ENCODE results near the gene HOXA13. TPM values are rescaled to one million over a fixed set of nuclear protein-coding genes. Genes with fewer than 3 reads are reported as not detected.

Gene HOXA13
- total RNA-seq, 8 experiments from 2014 or later, result 0.09 to 2.4 (median 0.18) TPM; not detected in 3

- WGBS, 10 experiments, result 22 to 100% (median 95%) methylated on average over 2 to 26 of the region's 35 CpGs; no CpG with 5 or more reads in 2 of the 10 experiments
- H3K4me3 ChIP-seq, result no peak overlapping the region
- in situ Hi-C loops (cut with MboI; ENCODE audit: low pct_unique_long_range_greater_than_20kb in 2 of 9, low sequenced_read_pairs in 9 of 9, unreplicated experiment in 9 of 9), result loop anchor here in 5 of 9 experiments (5.0 to 25.0 kb wide), 4 partner anchors 461 to 1296 kb away; no protein-coding TSS in a partner anchor
- ATAC-seq (replicated peaks in 6 of 8), result no peak
- H3K27ac ChIP-seq, result no peak overlapping the region
- peaks cover 5 to 13% of the 10 kb centered on the region in 2 donors for H3K4me1 ChIP-seq (replicated peaks in 1 of 2)
These were observed 41.2 kb downstream of the HOXA13 start for GRCh38 chr7:27158436-27159265.

- in situ Hi-C loops (cut with MboI; ENCODE audit: low pct_unique_long_range_greater_than_20kb in 2 of 9, low sequenced_read_pairs in 9 of 9, unreplicated experiment in 9 of 9), result loop anchor here in 5 of 9 experiments (5.0 to 25.0 kb wide), 4 partner anchors 461 to 1296 kb away; no protein-coding TSS in a partner anchor
- H3K4me3 ChIP-seq, result no peak overlapping the region
- no peak overlapping the region for H3K27ac ChIP-seq
- 20 to 100% (median 98%) methylated on average over 1 to 7 of the region's 30 CpGs; no CpG with 5 or more reads in 4 of the 10 experiments for WGBS, 10 experiments
- no peak for ATAC-seq (replicated peaks in 6 of 8)
- peaks cover 5 to 13% of the 10 kb centered on the region in 2 donors for H3K4me1 ChIP-seq (replicated peaks in 1 of 2)
These were observed 42.0 kb downstream of the HOXA13 start for GRCh38 chr7:27157702-27158431.

GRCh38 chr7:27156916-27157701 lies 42.8 kb downstream of the HOXA13 start:
- in situ Hi-C loops (cut with MboI; ENCODE audit: low pct_unique_long_range_greater_than_20kb in 2 of 9, low sequenced_read_pairs in 9 of 9, unreplicated experiment in 9 of 9), result loop anchor here in 5 of 9 experiments (5.0 to 25.0 kb wide), 4 partner anchors 460 to 1295 kb away; no protein-coding TSS in a partner anchor
- peak in 5 of 8 experiments; percentile 12 to 31 (median 26) for ATAC-seq (replicated peaks in 6 of 8)
- Histone ChIP-seq H3K4me1 (replicated peaks in 1 of 2) (peaks cover 5 to 13% of the 10 kb centered on the region in 2 donors), H3K27ac (no peak overlapping the region), H3K4me3 (peak overlapping the region; percentile 43 to 64 (median 50))
- 33 to 100% (median 47%) methylated on average over 2 to 10 of the region's 30 CpGs; no CpG with 5 or more reads in 3 of the 10 experiments for WGBS, 10 experiments

DNA sequence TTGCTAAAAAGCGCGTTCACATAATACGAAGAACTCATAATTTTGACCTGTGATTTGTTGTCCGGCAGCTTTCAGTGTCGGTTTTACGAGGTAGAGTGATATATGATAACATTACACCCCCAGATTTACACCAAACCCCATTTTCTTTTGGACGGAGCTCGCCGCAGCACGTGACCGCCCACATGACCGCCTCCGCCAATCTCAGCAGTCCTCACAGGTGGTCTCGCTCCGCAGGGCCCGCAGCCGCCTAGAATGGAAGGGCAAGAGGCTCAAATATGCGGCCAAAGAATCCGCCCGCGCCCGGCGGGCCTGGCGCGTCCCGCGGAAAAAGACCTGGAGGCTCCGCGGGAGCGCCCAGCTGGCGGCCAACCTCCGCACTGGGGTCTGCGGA lies 43.4 kb downstream of the HOXA13 start, which contains the start of gene HOXA7:
Gene HOXA7, minus strand, starts transcription at position 168 of the 391 bp plus-strand sequence. Its CDS starts 130 bp downstream, at position 38.
- in situ Hi-C loops (cut with MboI; ENCODE audit: low pct_unique_long_range_greater_than_20kb in 2 of 9, low sequenced_read_pairs in 9 of 9, unreplicated experiment in 9 of 9), result loop anchor here in 5 of 9 experiments (5.0 to 25.0 kb wide), 4 partner anchors 459 to 1294 kb away; no protein-coding TSS in a partner anchor
- H3K27ac ChIP-seq, result peak within 1 kb of the TSS in 1 of 2 donors; percentile 46
- H3K4me1 ChIP-seq (replicated peaks in 1 of 2), result peaks cover 7 to 15% of the 10 kb centered on the region in 2 donors
- ATAC-seq (replicated peaks in 6 of 8), result peak; percentile 29 to 82 (median 71)
- peak within 1 kb of the TSS; percentile 43 to 64 (median 50) for H3K4me3 ChIP-seq
- WGBS, 10 experiments, result 0 to 50% (median 3%) methylated on average over 2 to 16 of the region's 33 CpGs; no CpG with 5 or more reads in 2 of the 10 experiments

DNA sequence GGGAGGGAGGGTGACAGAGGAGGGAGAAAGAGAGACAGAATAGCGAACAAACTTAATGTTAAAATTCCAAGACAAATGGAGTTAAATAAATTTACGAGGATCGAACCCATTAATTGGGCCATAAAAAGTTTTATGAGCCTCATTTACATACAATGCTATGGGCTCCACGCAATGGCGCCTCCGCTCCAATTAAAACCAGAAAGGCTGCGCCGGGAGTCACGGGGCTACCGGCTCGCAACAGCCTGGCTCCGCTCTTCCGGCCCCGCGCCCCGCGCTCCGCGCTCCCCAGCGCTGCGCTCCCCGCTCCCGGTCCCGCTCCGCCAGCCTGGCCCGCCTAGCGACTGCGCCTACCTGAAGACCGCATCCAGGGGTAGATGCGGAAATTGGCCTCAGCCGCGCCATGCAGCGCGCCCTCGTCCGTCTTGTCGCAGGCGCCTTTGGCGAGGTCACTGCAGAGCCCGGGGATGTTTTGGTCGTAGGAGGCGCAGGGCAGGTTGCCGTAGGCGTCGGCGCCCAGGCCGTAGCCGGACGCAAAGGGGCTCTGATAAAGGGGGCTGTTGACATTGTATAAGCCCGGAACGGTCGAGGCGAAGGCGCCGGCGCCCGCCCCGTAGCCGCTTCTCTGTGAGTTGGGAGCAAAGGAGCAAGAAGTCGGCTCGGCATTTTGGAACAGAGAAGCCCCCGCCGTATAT lies 43.9 kb downstream of the HOXA13 start:
- Histone ChIP-seq H3K4me1 (replicated peaks in 1 of 2) (peaks cover 9 to 13% of the 10 kb centered on the region in 2 donors), H3K27ac (peak overlapping the region in 1 of 2 donors; percentile 46), H3K4me3 (peak overlapping the region; percentile 43 to 64 (median 50))
- in situ Hi-C loops (cut with MboI; ENCODE audit: low pct_unique_long_range_greater_than_20kb in 2 of 9, low sequenced_read_pairs in 9 of 9, unreplicated experiment in 9 of 9), result loop anchor here in 5 of 9 experiments (5.0 to 25.0 kb wide), 4 partner anchors 459 to 1294 kb away; no protein-coding TSS in a partner anchor
- 0 to 44% (median 1%) methylated on average over 3 to 20 of the region's 63 CpGs; no CpG with 5 or more reads in 1 of the 10 experiments for WGBS, 10 experiments
- ATAC-seq (replicated peaks in 6 of 8), result peak; percentile 12 to 52 (median 32)

DNA sequence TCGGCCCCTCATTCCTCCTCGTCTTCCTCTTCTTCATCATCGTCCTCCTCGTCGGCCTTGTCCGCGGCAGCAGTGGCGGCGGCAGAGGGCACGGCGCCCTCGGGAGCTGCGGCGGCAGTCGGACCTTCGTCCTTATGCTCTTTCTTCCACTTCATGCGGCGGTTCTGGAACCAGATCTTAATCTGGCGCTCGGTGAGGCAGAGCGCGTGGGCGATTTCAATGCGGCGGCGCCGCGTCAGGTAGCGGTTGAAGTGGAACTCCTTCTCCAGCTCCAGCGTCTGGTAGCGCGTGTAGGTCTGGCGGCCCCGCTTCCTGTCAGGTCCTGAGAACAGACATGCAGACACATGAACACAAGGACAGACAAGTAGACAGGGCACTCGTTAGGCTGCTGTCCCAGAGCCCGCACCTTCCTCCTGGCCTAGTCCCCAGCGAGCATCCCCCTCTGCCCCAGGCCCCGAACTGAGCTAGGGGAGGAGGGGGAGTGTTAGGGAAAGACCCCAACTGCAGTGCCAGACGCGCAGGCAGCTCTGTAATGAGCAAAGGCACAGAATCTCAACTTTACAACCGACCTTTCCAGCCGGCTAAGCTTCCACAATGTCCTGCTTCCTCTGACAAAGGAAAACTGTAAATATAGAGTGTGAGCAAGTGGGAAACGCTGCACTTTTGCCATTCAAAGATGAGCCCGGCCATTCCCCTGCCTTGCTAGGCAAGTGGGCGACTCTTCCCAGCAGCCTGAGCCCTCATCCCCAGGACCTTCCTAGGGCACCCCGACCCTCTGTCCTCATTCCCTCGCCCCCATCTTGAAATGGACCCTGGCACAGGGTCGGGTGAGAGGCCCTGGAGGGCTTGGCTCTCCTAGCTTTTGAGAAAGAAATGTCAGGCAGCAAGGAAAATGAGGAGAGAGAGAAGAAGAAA lies 44.7 kb downstream of the HOXA13 start:
- peaks cover 6 to 15% of the 10 kb centered on the region in 2 donors for H3K4me1 ChIP-seq (replicated peaks in 1 of 2)
- whole genome bisulfite sequencing, 10 experiments, result 17 to 100% (median 51%) methylated on average over 2 to 19 of the region's 48 CpGs; no CpG with 5 or more reads in 1 of the 10 experiments
- in situ Hi-C loops (cut with MboI; ENCODE audit: low pct_unique_long_range_greater_than_20kb in 2 of 9, low sequenced_read_pairs in 9 of 9, unreplicated experiment in 9 of 9), result loop anchor here in 5 of 9 experiments (5.0 to 25.0 kb wide), 4 partner anchors 458 to 1293 kb away; no protein-coding TSS in a partner anchor
- peak overlapping the region; percentile 43 to 64 (median 50) for H3K4me3 ChIP-seq
- no peak for ATAC-seq (replicated peaks in 6 of 8)
- H3K27ac ChIP-seq, result no peak overlapping the region

GRCh38 chr7:27154369-27154768 lies 45.5 kb downstream of the HOXA13 start:
- ATAC-seq (replicated peaks in 6 of 8), result no peak
- Histone ChIP-seq H3K27ac (no peak overlapping the region), H3K4me1 (replicated peaks in 1 of 2) (peaks cover 5 to 18% of the 10 kb centered on the region in 2 donors), H3K4me3 (no peak overlapping the region)
- WGBS, 10 experiments, result 67 to 100% (median 94%) methylated on average over 1 to 5 of the region's 10 CpGs; no CpG with 5 or more reads in 6 of the 10 experiments
- in situ Hi-C loops (cut with MboI; ENCODE audit: low pct_unique_long_range_greater_than_20kb in 2 of 9, low sequenced_read_pairs in 9 of 9, unreplicated experiment in 9 of 9), result loop anchor here in 5 of 9 experiments (25.0 kb wide), 3 partner anchors 767 to 1292 kb away; no protein-coding TSS in a partner anchor

- WGBS, 10 experiments, result 20 to 100% (median 82%) methylated on average over 1 to 2 of the region's 3 CpGs; no CpG with 5 or more reads in 4 of the 10 experiments
- in situ Hi-C loops (cut with MboI; ENCODE audit: low pct_unique_long_range_greater_than_20kb in 2 of 9, low sequenced_read_pairs in 9 of 9, unreplicated experiment in 9 of 9), result loop anchor here in 5 of 9 experiments (25.0 kb wide), 3 partner anchors 766 to 1291 kb away; no protein-coding TSS in a partner anchor
- ATAC-seq (replicated peaks in 6 of 8), result no peak
- Histone ChIP-seq H3K4me3 (no peak overlapping the region), H3K4me1 (replicated peaks in 1 of 2) (peaks cover 5 to 27% of the 10 kb centered on the region in 2 donors), H3K27ac (no peak overlapping the region)
These were observed 46.4 kb downstream of the HOXA13 start for GRCh38 chr7:27153526-27153925.

DNA sequence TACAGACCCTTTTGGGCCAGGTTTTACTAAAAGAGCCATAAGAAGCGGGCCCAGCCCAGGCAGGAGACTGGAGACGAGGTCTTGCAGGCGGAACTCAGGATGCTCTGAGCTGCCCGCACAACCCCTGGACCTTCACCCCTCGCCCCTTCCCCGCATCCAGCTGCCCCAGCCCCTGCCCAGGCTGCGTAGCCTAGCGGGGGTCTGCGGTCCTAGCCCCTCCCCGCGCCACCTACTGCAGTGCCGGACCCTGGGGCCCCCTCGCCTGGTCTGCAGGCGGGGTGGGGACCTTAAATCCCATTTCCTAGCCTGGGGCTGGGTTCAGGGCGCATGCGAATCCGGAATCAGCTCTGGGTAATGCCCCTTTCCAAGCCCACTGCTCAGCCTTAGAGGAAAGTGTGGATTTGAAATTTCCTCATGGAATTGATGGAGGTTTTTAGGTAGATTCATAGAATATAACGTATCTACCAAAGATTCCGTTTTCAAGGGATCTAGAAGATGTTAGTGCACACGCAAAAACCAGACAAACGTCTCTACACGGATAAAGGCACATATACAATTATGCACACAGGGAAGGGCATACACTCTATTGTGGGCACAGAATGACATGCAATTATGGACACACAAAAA lies 47.0 kb downstream of the HOXA13 start:
- in situ Hi-C loops (cut with MboI; ENCODE audit: low pct_unique_long_range_greater_than_20kb in 2 of 9, low sequenced_read_pairs in 9 of 9, unreplicated experiment in 9 of 9), result loop anchor here in 5 of 9 experiments (25.0 kb wide), 3 partner anchors 766 to 1291 kb away; no protein-coding TSS in a partner anchor

More for the DNA sequence above, 47.0 kb downstream of the HOXA13 start:
- 30 to 94% (median 66%) methylated on average over 2 to 5 of the region's 22 CpGs; no CpG with 5 or more reads in 2 of the 10 experiments for WGBS, 10 experiments
- ATAC-seq (replicated peaks in 6 of 8), result no peak
- Histone ChIP-seq H3K4me1 (replicated peaks in 1 of 2) (peaks cover 5 to 32% of the 10 kb centered on the region in 2 donors), H3K4me3 (no peak overlapping the region), H3K27ac (no peak overlapping the region)

Measured in motor neuron (in vitro differentiated cells).